Lower lobe of right lung (tissue), 2 donors: ENCODE results near the gene STK24. TPM values are rescaled to one million over a fixed set of nuclear protein-coding genes. Genes with fewer than 3 reads are reported as not detected.

ENCODE experiments used
- ATAC-seq, 2 donors: fragments of 200-7000 bp; cut with Tn5 transposase; one replicate each; pipeline ENCODE4 v1.9.1; 2020 to 2022; ENCODE audit warnings: mild to moderate bottlenecking in 2 of 2, moderate library complexity in 2 of 2
- DNase-seq: peaks from one replicate; pipeline ENCODE4 v3.0.0-alpha.2; 2020
- H3K27ac ChIP-seq: fragments of 200-600 bp; one replicate; pipeline ENCODE4 v1.8.0; 2022
- H3K27me3 ChIP-seq: fragments of 200-600 bp; one replicate; pipeline ENCODE4 v1.8.0; 2022; ENCODE audit warnings: low read depth
- H3K36me3 ChIP-seq: fragments of 200-600 bp; one replicate; pipeline ENCODE4 v1.8.0; 2022; ENCODE audit warnings: mild to moderate bottlenecking
- H3K4me1 ChIP-seq: fragments of 200-600 bp; one replicate; pipeline ENCODE4 v1.8.0; 2022
- H3K4me3 ChIP-seq: fragments of 200-600 bp; one replicate; pipeline ENCODE4 v1.8.0; 2022; ENCODE audit warnings: mild to moderate bottlenecking
- H3K9me3 ChIP-seq: fragments of 200-600 bp; one replicate; pipeline ENCODE4 v1.8.0; 2022
- intact Hi-C: fragments of 100-400 bp; cut with DNase I; formaldehyde crosslinking; loops from one replicate; pipeline ENCODE4 v1.11.0; 2022
- total RNA-seq: library from RNA; stranded (reverse); fragmentation: NEBNext Ultra II Directional; extraction: Animal tissue kit (Norgen Biotek cat#: 25700); gene quantifications from one replicate; pipeline ENCODE4 v1.2.1, GENCODE V29; 2021
- TF ChIP-seq, protein P1 (sequence below): fragments of 200-600 bp; IDR thresholded peaks from one replicate; pipeline ENCODE4 v1.8.0; 2022; ENCODE audit warnings: antibody characterized with exemption, mild to moderate bottlenecking
- donor health status: DM: no; HTN: yes; CAD: no; lungs with severe emphysema.

Gene STK24
- total RNA-seq, 1 donor from 2014 or later = 94.5 TPM

DNA sequence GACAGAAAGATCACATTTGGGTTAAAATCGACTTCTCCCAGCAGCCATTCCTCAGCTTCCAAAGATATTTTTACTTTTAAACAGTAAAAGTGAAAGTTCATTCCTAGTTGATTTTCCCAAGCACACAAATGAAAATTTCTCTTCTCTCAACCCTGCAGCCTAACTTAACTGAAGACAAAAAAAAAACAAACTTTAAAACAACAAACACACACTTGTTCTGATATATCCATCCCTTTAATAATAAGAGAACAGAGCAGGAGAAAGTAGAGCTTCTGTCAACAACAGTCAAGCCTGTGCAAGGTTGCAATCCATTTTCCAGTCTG, 72.9 kb downstream of the STK24 start:
- H3K4me1 ChIP-seq = peaks cover 81% of the 10 kb centered on the region
- no peak overlapping the region for H3K27ac ChIP-seq
- intact Hi-C loops = no loop called here

DNA sequence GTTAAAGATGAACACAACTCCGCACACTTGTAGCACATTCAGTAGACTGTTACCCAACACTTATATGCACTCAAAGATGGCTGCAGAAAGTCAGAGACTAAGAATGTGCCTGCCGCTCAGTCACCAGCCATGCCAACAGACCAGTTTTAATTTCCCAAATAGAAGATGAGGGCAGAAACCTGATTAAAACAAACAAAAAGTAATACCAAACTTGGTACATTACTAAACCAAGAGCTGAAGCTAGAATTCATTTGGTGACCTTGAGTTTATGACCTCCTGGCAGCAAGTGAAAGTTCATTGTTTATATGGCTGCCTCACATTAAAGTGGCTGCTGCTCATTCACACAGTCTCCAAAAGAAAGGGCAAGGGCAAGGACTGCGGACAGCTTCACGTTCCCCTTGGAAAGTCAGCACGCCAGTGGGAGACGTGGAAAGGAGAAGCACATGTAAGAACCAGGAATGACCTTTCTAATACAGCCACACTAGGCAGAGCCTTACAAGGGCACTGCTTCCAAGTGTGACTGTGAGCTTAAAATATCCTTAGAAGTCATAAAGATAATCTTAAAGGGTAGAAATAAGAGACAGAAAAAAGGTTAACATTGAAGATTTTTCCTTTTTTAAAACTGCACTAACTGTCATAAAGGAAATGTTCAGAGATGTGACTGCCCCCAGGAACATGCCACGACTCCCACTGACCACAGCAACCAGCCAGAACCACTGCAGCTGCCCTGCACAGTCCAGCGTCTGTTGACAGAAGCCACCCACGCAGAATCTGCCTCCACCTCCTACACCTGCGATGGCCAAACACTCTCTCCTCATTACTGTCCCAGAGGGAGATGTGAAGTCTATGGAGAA, 73.5 kb downstream of the STK24 start:
- H3K27ac ChIP-seq = no peak overlapping the region
- H3K4me1 ChIP-seq = peaks cover 75% of the 10 kb centered on the region
- ATAC-seq (peak in 1 of 2 donors; percentile 27), DNase-seq (no peak)
- TF ChIP-seq, protein P1, sequence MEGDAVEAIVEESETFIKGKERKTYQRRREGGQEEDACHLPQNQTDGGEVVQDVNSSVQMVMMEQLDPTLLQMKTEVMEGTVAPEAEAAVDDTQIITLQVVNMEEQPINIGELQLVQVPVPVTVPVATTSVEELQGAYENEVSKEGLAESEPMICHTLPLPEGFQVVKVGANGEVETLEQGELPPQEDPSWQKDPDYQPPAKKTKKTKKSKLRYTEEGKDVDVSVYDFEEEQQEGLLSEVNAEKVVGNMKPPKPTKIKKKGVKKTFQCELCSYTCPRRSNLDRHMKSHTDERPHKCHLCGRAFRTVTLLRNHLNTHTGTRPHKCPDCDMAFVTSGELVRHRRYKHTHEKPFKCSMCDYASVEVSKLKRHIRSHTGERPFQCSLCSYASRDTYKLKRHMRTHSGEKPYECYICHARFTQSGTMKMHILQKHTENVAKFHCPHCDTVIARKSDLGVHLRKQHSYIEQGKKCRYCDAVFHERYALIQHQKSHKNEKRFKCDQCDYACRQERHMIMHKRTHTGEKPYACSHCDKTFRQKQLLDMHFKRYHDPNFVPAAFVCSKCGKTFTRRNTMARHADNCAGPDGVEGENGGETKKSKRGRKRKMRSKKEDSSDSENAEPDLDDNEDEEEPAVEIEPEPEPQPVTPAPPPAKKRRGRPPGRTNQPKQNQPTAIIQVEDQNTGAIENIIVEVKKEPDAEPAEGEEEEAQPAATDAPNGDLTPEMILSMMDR = no peak
- peaks cover 7% of the 10 kb centered on the region for H3K36me3 ChIP-seq
- H3K27me3 ChIP-seq = no peaks in the 10 kb centered on the region
- no peaks in the 10 kb centered on the region for H3K9me3 ChIP-seq
- intact Hi-C loops = no loop called here
- no peak overlapping the region for H3K4me3 ChIP-seq

More for the DNA sequence above, 72.9 kb downstream of the STK24 start:
- TF ChIP-seq, protein P1 = no peak
- ATAC-seq (no peak), DNase-seq (no peak)
- peaks cover 4% of the 10 kb centered on the region for H3K36me3 ChIP-seq
- no peaks in the 10 kb centered on the region for H3K9me3 ChIP-seq
- H3K27me3 ChIP-seq = no peaks in the 10 kb centered on the region
- no peak overlapping the region for H3K4me3 ChIP-seq

DNA sequence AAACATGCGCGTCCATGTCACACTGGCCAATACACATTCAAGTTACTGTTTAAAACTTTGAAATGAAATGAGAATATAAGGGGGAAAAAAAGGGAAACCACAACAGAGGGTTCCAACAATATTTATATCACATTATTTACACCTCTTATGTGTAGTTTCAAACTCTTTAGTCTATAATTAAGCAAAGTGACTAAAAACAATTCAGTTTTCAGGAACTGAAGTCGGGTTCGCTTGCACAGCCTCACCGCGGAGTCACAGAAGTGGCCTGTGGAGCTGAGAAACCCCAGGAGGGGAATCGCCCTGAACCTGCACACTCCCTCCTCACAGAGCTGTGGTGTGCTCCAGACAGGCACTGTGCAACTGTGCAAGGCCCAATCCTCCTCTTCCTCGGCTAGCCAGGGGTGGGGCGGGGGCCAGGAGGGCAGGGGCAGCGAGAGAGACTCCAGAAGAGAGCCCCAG, 75.9 kb downstream of the STK24 start:
- no peak overlapping the region for H3K27ac ChIP-seq
- H3K4me3 ChIP-seq = no peak overlapping the region
- H3K27me3 ChIP-seq = no peaks in the 10 kb centered on the region
- peaks cover 71% of the 10 kb centered on the region for H3K4me1 ChIP-seq
- intact Hi-C loops = no loop called here
- no peak for ATAC-seq
- no peak for DNase-seq
- peaks cover 10% of the 10 kb centered on the region for H3K36me3 ChIP-seq
- TF ChIP-seq, protein P1 = no peak
- H3K9me3 ChIP-seq = no peaks in the 10 kb centered on the region

DNA sequence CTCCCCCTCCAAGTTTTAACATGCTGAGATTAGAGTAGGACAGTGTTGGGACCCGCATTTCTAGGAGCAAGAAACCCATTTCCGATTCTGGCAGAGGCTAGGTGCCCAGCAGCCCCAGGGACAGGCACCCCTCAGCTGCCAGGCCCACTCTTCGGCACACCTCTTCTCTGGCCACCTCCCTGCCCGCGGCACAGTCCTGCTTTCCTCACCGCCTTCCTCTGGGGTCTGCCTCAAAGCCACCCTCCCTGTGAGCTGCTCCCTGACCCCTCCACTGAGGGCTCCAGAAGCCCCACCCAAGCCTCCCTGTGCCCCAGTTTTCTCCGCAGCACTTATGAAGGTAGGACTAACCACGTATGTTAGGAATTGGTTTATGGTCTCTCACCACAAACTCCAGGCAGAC, 79.9 kb downstream of the STK24 start:
- Histone ChIP-seq H3K9me3 (no peaks in the 10 kb centered on the region), H3K36me3 (peaks cover 10% of the 10 kb centered on the region), H3K4me1 (peaks cover 58% of the 10 kb centered on the region), H3K4me3 (no peak overlapping the region), H3K27ac (peak overlapping the region; percentile 76), H3K27me3 (no peaks in the 10 kb centered on the region)
- intact Hi-C loops = no loop called here
- TF ChIP-seq, protein P1 = no peak
- DNase-seq (no peak), ATAC-seq (no peak)

DNA sequence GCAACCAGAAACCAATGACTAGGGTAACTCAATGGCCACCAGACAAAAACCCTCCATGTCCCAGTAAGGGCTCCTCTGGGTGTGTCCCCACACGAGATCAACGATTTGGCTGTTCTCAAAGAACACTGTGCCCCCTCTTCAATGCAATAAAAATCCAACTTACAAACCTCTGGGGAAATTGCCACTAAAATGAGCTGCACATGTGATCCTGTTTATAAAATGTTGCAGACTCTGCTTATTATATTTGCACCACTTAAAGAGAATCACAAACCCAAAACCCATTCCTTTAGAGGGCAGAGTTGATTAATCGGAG, 80.5 kb downstream of the STK24 start:
- ATAC-seq = no peak
- peaks cover 10% of the 10 kb centered on the region for H3K36me3 ChIP-seq
- peaks cover 52% of the 10 kb centered on the region for H3K4me1 ChIP-seq
- H3K27me3 ChIP-seq = no peaks in the 10 kb centered on the region
- no peaks in the 10 kb centered on the region for H3K9me3 ChIP-seq
- peak overlapping the region; percentile 76 for H3K27ac ChIP-seq
- H3K4me3 ChIP-seq = peak overlapping the region; percentile 4
- no peak for DNase-seq
- TF ChIP-seq, protein P1 = no peak
- intact Hi-C loops = no loop called here
